GM12891 (cell line): ENCODE results near the gene ZMYM5.
"Not testable (repeated sequence)": the region's sequence is repeated elsewhere in the genome, so short reads cannot be mapped to it uniquely, and the experiment has no call there.

Experiments used
- PAX5 ChIP-seq: IDR thresholded peaks from 2 replicates; pipeline ENCODE4 v1.6.1; 2011; ENCODE audit warnings: low read length, moderate library complexity, mild to moderate bottlenecking; ENCODE audit not compliant: insufficient read depth, severe bottlenecking
- POLR2A ChIP-seq: IDR thresholded peaks from 2 replicates; pipeline ENCODE4 v1.6.1; 2011; ENCODE audit warnings: low read depth, low read length, control low read depth
- POLR2AphosphoS5 ChIP-seq: IDR thresholded peaks from 2 replicates; pipeline ENCODE4 v1.6.1; 2011; ENCODE audit warnings: low read depth, low read length, control low read depth
- SPI1 ChIP-seq: IDR thresholded peaks from 2 replicates; pipeline ENCODE4 v1.6.1; 2011; ENCODE audit warnings: low read depth, low read length, control low read depth
- TAF1 ChIP-seq: IDR thresholded peaks from 2 replicates; pipeline ENCODE4 v1.6.1; 2011; ENCODE audit warnings: low read depth, low read length, control low read depth

GRCh38 chr13:19905487-19906195, 42.2 kb upstream of the ZMYM5 start:
- not testable (repeated sequence) for TF ChIP-seq POLR2A, TAF1, POLR2AphosphoS5, SPI1, PAX5
